Measurements from ENCODE around the gene ICOSLG.

GRCh38 chr21:44258056-44258725, 17.4 kb upstream of the ICOSLG start:
- TF ChIP-seq CTCF (optimal IDR thresholded peaks at IDR 0.05 in 1 of 3, IDR thresholded peaks at IDR 0.05 in 1 of 3, conservative IDR thresholded peaks at IDR 0.05 in 1 of 3; ENCODE audit: extremely low read depth in 1 of 3, insufficient read depth in 2 of 3, low read length in 3 of 3) = no peak
- TF ChIP-seq EZH2 (IDR thresholded peaks at IDR 0.05; ENCODE audit: low read length) = no peak

Data from keratinocyte (primary cell).